WTC11 (cell line): ENCODE measurements around the gene RAB6A. TPM values are rescaled to one million over a fixed set of nuclear protein-coding genes. Genes with fewer than 3 reads are reported as not detected.

Experiments
- ATAC-seq: fragments of 200-7000 bp; cut with Tn5 transposase; 2 replicates; pipeline ENCODE4 v1.10.0; 2021; ENCODE audit warnings: mild to moderate bottlenecking, moderate library complexity
- CTCF ChIA-PET: fragments of 300-600 bp; sonication (Branson Sonifier 250); formaldehyde crosslinking; loops from one replicate; lab custom pipeline; 2021; ENCODE audit warnings: antibody characterized with exemption; lab: Charles Lee
- POLR2A ChIA-PET: fragments of 350-600 bp; sonication (Branson Sonifier 250); formaldehyde crosslinking; loops from one replicate; lab custom pipeline; 2021; ENCODE audit warnings: antibody characterized with exemption; lab: Charles Lee
- DNase-seq: peaks from one replicate; pipeline ENCODE4 v3.0.0; 2021; ENCODE audit warnings: low spot score
- H3K27ac Mint-ChIP-seq: 2 replicates; pipeline ENCODE4 v1.8.0; 2021; ENCODE audit warnings: mixed read lengths
- H3K27me3 Mint-ChIP-seq: 2 replicates; pipeline ENCODE4 v1.8.0; 2021; ENCODE audit warnings: low read depth, mild to moderate bottlenecking, moderate library complexity, mixed read lengths
- H3K36me3 Mint-ChIP-seq: 2 replicates; pipeline ENCODE4 v1.8.0; 2021; ENCODE audit warnings: mixed read lengths
- H3K4me1 Mint-ChIP-seq: 2 replicates; pipeline ENCODE4 v1.8.0; 2022; ENCODE audit warnings: mixed read lengths
- H3K4me3 Mint-ChIP-seq: 2 replicates; pipeline ENCODE4 v1.8.0; 2021; ENCODE audit warnings: mild to moderate bottlenecking, moderate library complexity, mixed read lengths
- H3K9me3 Mint-ChIP-seq: 2 replicates; pipeline ENCODE4 v1.8.0; 2021; ENCODE audit warnings: mixed read lengths
- CBFB ChIP-seq: sonication (generic); formaldehyde crosslinking; IDR thresholded peaks from 2 replicates; pipeline ENCODE4 v1.8.1; 2022; ENCODE audit warnings: mild to moderate bottlenecking, low read depth, missing genetic modification reagents
- CREB1 ChIP-seq: sonication (generic); formaldehyde crosslinking; IDR thresholded peaks from 2 replicates; pipeline ENCODE4 v1.8.0; 2023; ENCODE audit warnings: mild to moderate bottlenecking, missing genetic modification reagents
- CREM ChIP-seq: sonication (generic); formaldehyde crosslinking; IDR thresholded peaks from 2 replicates; pipeline ENCODE4 v1.8.1; 2022; ENCODE audit warnings: mild to moderate bottlenecking, missing genetic modification reagents, moderate library complexity
- EMX1 ChIP-seq: fragments of 250-450 bp; sonication (Bioruptor Pico); IDR thresholded peaks from 2 replicates; pipeline ENCODE4 v1.8.0; 2021; ENCODE audit warnings: mild to moderate bottlenecking
- GABPB1 ChIP-seq: sonication (generic); formaldehyde crosslinking; IDR thresholded peaks from 2 replicates; pipeline ENCODE4 v1.8.1; 2023; ENCODE audit warnings: mild to moderate bottlenecking, missing genetic modification reagents
- MYBL2 ChIP-seq: sonication (generic); formaldehyde crosslinking; IDR thresholded peaks from 2 replicates; pipeline ENCODE4 v1.8.1; 2023; ENCODE audit warnings: mild to moderate bottlenecking, moderate library complexity, missing genetic modification reagents
- NFYB ChIP-seq: sonication (generic); formaldehyde crosslinking; conservative IDR thresholded peaks from 2 replicates; pipeline ENCODE4 v1.8.0; 2022; ENCODE audit warnings: low read depth, missing genetic modification reagents
- RELA ChIP-seq: sonication (generic); formaldehyde crosslinking; IDR thresholded peaks from 2 replicates; pipeline ENCODE4 v1.8.1; 2022; ENCODE audit warnings: missing genetic modification reagents, mild to moderate bottlenecking, borderline replicate concordance
- RORB ChIP-seq: fragments of 250-450 bp; sonication (Bioruptor Pico); IDR thresholded peaks from 2 replicates; pipeline ENCODE4 v1.9.0; 2021; ENCODE audit warnings: mild to moderate bottlenecking
- SMAD4 ChIP-seq: sonication (generic); formaldehyde crosslinking; IDR thresholded peaks from 2 replicates; pipeline ENCODE4 v1.8.0; 2022; ENCODE audit warnings: mild to moderate bottlenecking, missing genetic modification reagents
- ZNF232 ChIP-seq: sonication (generic); formaldehyde crosslinking; IDR thresholded peaks from 2 replicates; pipeline ENCODE4 v1.8.0; 2022; ENCODE audit warnings: mild to moderate bottlenecking, missing genetic modification reagents
- ZNF263 ChIP-seq: sonication (generic); formaldehyde crosslinking; IDR thresholded peaks from 2 replicates; pipeline ENCODE4 v1.8.1; 2022; ENCODE audit warnings: low read depth, mild to moderate bottlenecking, moderate library complexity, missing genetic modification reagents
- ZNF671 ChIP-seq: fragments of 250-450 bp; sonication (Bioruptor Pico); IDR thresholded peaks from 2 replicates; pipeline ENCODE4 v1.8.0; 2021; ENCODE audit warnings: mild to moderate bottlenecking
- total RNA-seq: library from RNA; stranded (reverse); gene quantifications from 3 replicates; pipeline ENCODE4 v1.2.3, GENCODE V29; 2021
- TF ChIP-seq, protein P1 (sequence below): sonication (generic); formaldehyde crosslinking; IDR thresholded peaks from 2 replicates; pipeline ENCODE4 v1.8.1; 2022; ENCODE audit warnings: missing genetic modification reagents, borderline replicate concordance
- TF ChIP-seq, protein P2 (sequence below): sonication (generic); formaldehyde crosslinking; conservative IDR thresholded peaks from 2 replicates; pipeline ENCODE4 v1.8.1; 2022; ENCODE audit warnings: mild to moderate bottlenecking, missing genetic modification reagents
- TF ChIP-seq, protein P3 (sequence below): sonication (generic); formaldehyde crosslinking; IDR thresholded peaks from 2 replicates; pipeline ENCODE4 v1.8.0; 2022; ENCODE audit warnings: mild to moderate bottlenecking, missing genetic modification reagents
- TF ChIP-seq, protein P4 (sequence below): fragments of 250-450 bp; sonication (Bioruptor Pico); IDR thresholded peaks from 2 replicates; pipeline ENCODE4 v1.9.0; 2021; ENCODE audit warnings: mild to moderate bottlenecking
- TF ChIP-seq, protein P5 (sequence below): sonication (generic); formaldehyde crosslinking; IDR thresholded peaks from 2 replicates; pipeline ENCODE4 v1.8.0; 2023; ENCODE audit warnings: mild to moderate bottlenecking, missing genetic modification reagents

RAB6A gene
- total RNA-seq, 1 experiment from 2014 or later, result 107 TPM

DNA sequence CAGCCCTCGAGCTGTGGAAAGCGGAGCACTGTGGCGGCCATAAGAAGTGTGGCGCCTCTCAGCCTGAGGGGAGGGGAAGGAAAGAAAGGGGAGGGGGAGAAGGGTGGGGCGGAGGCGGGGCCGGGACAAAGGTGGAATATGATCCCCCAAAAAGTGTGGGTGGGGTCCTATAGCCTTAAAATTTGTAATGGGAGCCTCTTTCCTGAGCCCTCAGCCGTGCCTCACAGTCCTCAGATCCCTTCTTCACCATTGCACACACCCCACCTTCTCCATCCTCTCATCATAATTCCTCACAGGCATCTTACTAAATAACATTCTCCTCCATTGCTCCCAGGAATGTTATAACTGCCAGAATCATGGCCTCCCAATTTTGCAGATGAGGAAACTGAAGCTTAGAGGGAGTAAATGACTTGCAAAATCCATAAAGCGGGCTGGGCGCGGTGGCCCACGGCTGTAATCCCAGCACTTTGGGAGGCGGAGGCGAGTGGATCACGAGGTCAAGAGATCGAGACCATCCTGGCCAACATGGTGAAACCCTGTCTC is 600 bp upstream of the RAB6A start:
- peak overlapping the region; percentile 94 for H3K27ac Mint-ChIP-seq
- H3K4me1 Mint-ChIP-seq, result peaks cover 28% of the 10 kb centered on the region
- H3K4me3 Mint-ChIP-seq, result peak overlapping the region; percentile 95
- no peak for DNase-seq
- peaks cover 2% of the 10 kb centered on the region; the same call in 1 of the 2 replicates for H3K27me3 Mint-ChIP-seq
- no peak for ATAC-seq
- POLR2A ChIA-PET, result interaction anchor here (1.0 to 2.0 kb wide), 5 partner anchors 18 to 114 kb away, joined by 4 to 40 read pairs (median 4); partner anchors contain the start of genes MRPL48 and PLEKHB1
- H3K36me3 Mint-ChIP-seq, result peaks cover 2% of the 10 kb centered on the region; the same call in 1 of the 2 replicates
- CTCF ChIA-PET, result interaction anchor here (0.7 to 2.6 kb wide), 7 partner anchors 18 to 170 kb away, joined by 3 to 27 read pairs (median 5); no protein-coding TSS in a partner anchor
- no peaks in the 10 kb centered on the region for H3K9me3 Mint-ChIP-seq
- TF ChIP-seq EMX1 (CRISPR knock-in tag) (no peak), SMAD4 (CRISPR knock-in tag) (no peak)
- TF ChIP-seq, protein P1, sequence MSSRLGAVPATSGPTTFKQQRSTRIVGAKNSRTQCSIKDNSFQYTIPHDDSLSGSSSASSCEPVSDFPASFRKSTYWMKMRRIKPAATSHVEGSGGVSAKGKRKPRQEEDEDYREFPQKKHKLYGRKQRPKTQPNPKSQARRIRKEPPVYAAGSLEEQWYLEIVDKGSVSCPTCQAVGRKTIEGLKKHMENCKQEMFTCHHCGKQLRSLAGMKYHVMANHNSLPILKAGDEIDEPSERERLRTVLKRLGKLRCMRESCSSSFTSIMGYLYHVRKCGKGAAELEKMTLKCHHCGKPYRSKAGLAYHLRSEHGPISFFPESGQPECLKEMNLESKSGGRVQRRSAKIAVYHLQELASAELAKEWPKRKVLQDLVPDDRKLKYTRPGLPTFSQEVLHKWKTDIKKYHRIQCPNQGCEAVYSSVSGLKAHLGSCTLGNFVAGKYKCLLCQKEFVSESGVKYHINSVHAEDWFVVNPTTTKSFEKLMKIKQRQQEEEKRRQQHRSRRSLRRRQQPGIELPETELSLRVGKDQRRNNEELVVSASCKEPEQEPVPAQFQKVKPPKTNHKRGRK (CRISPR knock-in tag), result no peak

DNA sequence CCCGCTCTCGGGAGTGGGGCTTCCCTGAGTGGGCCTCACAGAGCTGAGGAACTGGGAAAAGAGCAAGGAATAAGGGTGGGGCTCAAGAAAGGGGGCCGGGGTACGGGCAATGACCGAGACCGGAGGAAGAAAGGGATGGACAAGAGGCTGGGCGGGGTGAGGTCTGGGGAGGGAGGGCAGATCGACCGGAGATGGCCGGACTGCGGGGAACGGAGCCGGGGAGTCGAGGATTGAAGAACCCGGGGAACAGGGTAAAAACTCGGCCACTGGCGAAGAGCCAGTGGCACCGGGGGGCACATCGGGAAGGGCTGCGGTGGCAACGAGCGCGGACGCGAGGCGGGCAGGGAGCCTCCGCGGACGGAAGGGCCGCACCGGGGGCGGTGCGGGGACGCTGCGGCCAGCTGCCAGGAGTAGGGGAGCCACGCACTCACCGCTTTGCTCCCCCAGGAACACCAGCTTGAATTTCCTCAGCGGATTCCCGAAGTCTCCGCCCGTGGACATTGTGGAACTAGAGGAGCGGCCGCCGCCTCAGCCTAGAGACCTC is 667 bp downstream of the RAB6A start:
- ChIA-PET CTCF (interaction anchor here (1.0 to 2.6 kb wide), 5 partner anchors 19 to 171 kb away, joined by 3 to 27 read pairs (median 5); no protein-coding TSS in a partner anchor), POLR2A (interaction anchor here (1.9 to 2.0 kb wide), 2 partner anchors 19 to 24 kb away, joined by 9 to 40 read pairs; no protein-coding TSS in a partner anchor)
- DNase-seq (peak; percentile 46), ATAC-seq (peak; percentile 5; the same call in 1 of the 2 replicates)
- Mint-ChIP-seq H3K36me3 (peaks cover 4% of the 10 kb centered on the region; the same call in 1 of the 2 replicates), H3K27ac (peak overlapping the region; percentile 74), H3K27me3 (no peaks in the 10 kb centered on the region), H3K4me1 (peaks cover 28% of the 10 kb centered on the region), H3K9me3 (no peaks in the 10 kb centered on the region), H3K4me3 (peak overlapping the region; percentile 95)
- TF ChIP-seq RORB, result no peak
- TF ChIP-seq RELA (CRISPR knock-in tag), result 0 out of 2 replicates have a peak, but pooled peaks have one; percentile 65
- 0 out of 2 replicates have a peak, but pooled peaks have one; percentile 0 for TF ChIP-seq ZNF232
- no peak for TF ChIP-seq CBFB (CRISPR knock-in tag)
- 0 out of 2 replicates have a peak, but pooled peaks have one; percentile 53 for TF ChIP-seq MYBL2
- TF ChIP-seq ZNF671 (CRISPR knock-in tag), result no peak

DNA sequence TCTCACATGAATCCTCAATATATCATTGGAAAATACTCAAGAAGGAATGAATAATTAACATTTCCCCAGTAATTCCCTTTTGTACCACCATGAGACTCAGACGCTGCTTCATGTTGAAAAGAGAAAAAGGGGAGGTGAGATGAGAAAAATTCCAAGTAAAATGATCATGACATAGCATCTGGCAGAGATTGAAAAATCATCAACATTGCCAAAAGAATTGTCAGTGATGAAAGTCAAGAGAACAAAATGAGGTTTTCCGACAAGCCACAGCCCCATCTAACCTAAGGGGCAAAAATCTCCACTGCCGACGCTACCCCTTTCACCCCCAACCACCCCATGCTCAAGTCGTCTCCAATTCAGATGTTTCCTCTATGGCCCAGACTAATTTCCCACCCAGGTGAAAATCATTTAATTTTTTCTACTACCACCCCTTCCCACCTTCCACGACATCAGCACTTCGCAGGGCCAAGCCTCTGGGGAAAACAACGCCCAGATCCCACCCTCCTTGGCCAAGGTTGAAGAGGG is 1.2 kb downstream of the RAB6A start:
- DNase-seq, result no peak
- Mint-ChIP-seq H3K27ac (peak overlapping the region; percentile 74), H3K36me3 (peaks cover 4% of the 10 kb centered on the region; the same call in 1 of the 2 replicates), H3K9me3 (no peaks in the 10 kb centered on the region), H3K4me3 (peak overlapping the region; percentile 95), H3K27me3 (no peaks in the 10 kb centered on the region), H3K4me1 (peaks cover 28% of the 10 kb centered on the region)
- no peak for TF ChIP-seq ZNF232
- TF ChIP-seq, protein P2, sequence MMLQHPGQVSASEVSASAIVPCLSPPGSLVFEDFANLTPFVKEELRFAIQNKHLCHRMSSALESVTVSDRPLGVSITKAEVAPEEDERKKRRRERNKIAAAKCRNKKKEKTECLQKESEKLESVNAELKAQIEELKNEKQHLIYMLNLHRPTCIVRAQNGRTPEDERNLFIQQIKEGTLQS (CRISPR knock-in tag), result no peak
- TF ChIP-seq ZNF671 (CRISPR knock-in tag), result no peak
- TF ChIP-seq GABPB1 (CRISPR knock-in tag), result no peak
- no peak for TF ChIP-seq CREB1 (CRISPR knock-in tag)
- TF ChIP-seq, protein P3, sequence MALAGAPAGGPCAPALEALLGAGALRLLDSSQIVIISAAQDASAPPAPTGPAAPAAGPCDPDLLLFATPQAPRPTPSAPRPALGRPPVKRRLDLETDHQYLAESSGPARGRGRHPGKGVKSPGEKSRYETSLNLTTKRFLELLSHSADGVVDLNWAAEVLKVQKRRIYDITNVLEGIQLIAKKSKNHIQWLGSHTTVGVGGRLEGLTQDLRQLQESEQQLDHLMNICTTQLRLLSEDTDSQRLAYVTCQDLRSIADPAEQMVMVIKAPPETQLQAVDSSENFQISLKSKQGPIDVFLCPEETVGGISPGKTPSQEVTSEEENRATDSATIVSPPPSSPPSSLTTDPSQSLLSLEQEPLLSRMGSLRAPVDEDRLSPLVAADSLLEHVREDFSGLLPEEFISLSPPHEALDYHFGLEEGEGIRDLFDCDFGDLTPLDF, result no peak
- no peak for TF ChIP-seq CBFB (CRISPR knock-in tag)
- no peak for ATAC-seq
- ChIA-PET CTCF (interaction anchor here (2.6 kb wide), 1 partner anchor 172 kb away, joined by 27 read pairs; no protein-coding TSS in a partner anchor), POLR2A (interaction anchor here (1.9 kb wide), 1 partner anchor 19 kb away, joined by 40 read pairs; no protein-coding TSS in a partner anchor)

DNA sequence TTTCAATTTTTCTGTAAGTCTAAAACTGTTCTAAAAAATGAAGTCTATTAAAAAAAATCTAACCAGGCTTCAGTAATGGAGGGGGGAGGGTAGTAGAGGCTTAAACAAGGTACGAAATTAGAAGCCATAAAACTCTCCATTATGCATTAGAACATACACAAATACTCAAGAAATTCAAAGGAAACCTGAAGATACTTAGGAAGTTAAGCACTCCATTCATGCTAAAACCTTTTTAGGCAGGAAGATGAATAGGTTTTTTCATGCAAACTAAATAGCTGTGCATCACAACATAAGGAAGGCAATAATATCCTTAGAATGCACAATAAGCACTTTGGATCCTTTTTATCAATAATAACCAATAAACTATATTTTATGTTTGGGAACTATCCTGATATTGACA is 2.4 kb downstream of the RAB6A start:
- Mint-ChIP-seq H3K36me3 (peaks cover 4% of the 10 kb centered on the region; the same call in 1 of the 2 replicates), H3K27ac (peak overlapping the region; percentile 73; the same call in 1 of the 2 replicates), H3K4me3 (peak overlapping the region; percentile 95), H3K4me1 (peaks cover 31% of the 10 kb centered on the region), H3K27me3 (no peaks in the 10 kb centered on the region), H3K9me3 (no peaks in the 10 kb centered on the region)
- no peak for DNase-seq
- POLR2A ChIA-PET, result no interaction called here
- CTCF ChIA-PET, result no interaction called here
- ATAC-seq, result no peak
- TF ChIP-seq ZNF263 (CRISPR knock-in tag), result no peak
- TF ChIP-seq CREM (CRISPR knock-in tag), result no peak
- TF ChIP-seq, protein P4, sequence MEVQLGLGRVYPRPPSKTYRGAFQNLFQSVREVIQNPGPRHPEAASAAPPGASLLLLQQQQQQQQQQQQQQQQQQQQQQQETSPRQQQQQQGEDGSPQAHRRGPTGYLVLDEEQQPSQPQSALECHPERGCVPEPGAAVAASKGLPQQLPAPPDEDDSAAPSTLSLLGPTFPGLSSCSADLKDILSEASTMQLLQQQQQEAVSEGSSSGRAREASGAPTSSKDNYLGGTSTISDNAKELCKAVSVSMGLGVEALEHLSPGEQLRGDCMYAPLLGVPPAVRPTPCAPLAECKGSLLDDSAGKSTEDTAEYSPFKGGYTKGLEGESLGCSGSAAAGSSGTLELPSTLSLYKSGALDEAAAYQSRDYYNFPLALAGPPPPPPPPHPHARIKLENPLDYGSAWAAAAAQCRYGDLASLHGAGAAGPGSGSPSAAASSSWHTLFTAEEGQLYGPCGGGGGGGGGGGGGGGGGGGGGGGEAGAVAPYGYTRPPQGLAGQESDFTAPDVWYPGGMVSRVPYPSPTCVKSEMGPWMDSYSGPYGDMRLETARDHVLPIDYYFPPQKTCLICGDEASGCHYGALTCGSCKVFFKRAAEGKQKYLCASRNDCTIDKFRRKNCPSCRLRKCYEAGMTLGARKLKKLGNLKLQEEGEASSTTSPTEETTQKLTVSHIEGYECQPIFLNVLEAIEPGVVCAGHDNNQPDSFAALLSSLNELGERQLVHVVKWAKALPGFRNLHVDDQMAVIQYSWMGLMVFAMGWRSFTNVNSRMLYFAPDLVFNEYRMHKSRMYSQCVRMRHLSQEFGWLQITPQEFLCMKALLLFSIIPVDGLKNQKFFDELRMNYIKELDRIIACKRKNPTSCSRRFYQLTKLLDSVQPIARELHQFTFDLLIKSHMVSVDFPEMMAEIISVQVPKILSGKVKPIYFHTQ (CRISPR knock-in tag), result no peak
- TF ChIP-seq, protein P5, sequence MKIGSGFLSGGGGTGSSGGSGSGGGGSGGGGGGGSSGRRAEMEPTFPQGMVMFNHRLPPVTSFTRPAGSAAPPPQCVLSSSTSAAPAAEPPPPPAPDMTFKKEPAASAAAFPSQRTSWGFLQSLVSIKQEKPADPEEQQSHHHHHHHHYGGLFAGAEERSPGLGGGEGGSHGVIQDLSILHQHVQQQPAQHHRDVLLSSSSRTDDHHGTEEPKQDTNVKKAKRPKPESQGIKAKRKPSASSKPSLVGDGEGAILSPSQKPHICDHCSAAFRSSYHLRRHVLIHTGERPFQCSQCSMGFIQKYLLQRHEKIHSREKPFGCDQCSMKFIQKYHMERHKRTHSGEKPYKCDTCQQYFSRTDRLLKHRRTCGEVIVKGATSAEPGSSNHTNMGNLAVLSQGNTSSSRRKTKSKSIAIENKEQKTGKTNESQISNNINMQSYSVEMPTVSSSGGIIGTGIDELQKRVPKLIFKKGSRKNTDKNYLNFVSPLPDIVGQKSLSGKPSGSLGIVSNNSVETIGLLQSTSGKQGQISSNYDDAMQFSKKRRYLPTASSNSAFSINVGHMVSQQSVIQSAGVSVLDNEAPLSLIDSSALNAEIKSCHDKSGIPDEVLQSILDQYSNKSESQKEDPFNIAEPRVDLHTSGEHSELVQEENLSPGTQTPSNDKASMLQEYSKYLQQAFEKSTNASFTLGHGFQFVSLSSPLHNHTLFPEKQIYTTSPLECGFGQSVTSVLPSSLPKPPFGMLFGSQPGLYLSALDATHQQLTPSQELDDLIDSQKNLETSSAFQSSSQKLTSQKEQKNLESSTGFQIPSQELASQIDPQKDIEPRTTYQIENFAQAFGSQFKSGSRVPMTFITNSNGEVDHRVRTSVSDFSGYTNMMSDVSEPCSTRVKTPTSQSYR (CRISPR knock-in tag), result no peak
- no peak for TF ChIP-seq NFYB (CRISPR knock-in tag)
